ENCODE measurements around the gene TMEM168. TPM values are rescaled to one million over a fixed set of nuclear protein-coding genes. Genes with fewer than 3 reads are reported as not detected.
A peak's percentile ranks its signal among the peaks of the same experiment; 100 is the strongest.
"Not testable (repeated sequence)": the region's sequence is repeated elsewhere in the genome, so short reads cannot be mapped to it uniquely, and the experiment has no call there.

The TMEM168 gene
- total RNA-seq, result 10 to 100 TPM; 38.6 to 41.3 TPM

DNA sequence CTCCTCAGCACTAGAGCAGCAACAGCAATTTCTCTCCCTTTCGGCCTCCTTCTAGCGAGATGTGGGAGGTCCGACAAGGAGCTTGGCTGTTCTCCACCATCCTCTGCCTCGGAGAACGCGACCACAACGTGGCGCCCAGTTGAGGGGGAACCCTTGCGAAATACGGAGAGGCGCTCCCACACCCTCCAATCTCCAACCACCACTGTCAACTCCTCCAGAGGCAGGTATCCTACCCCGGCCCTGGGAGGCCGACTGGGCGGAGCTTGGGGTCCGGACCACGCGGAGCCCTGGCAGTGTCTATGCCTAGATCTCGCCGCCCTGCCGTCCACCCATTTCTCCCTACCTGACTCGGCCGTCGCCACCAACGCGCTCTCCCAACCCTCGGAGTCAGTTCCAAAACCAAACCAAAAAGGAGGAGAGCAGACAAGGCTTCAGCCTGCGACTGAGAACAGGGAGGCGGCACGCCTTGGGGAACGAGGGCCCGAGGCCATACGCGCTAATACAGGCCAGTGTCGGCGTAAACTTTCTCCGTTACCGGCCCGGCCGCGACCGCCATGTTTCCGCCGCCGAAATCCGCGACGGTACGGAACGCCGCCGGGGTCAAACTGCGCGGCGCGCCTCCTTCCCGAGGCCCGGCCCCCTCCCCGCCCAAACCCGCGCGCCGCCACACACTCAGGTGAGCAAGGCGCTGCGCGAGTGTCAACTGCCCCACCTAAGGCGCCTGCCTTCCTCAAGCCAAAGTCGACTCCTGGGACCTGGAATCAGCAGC lies at the start of gene TMEM168:
TSS of gene TMEM168 (minus strand) at position 577 of the 769 bp plus-strand sequence. CDS start 5,568 bp downstream, outside the sequence.
- peak; percentile 92 for DNase-seq
- Histone ChIP-seq H3K9ac (ENCODE audit: low read depth in 2 of 2, low read length in 2 of 2) (peak within 1 kb of the TSS; percentile 84 to 90), H3K27me3 (no peaks in the 10 kb centered on the region), H3K27ac (peak within 1 kb of the TSS; percentile 83), H3K9me3 (no peaks in the 10 kb centered on the region), H3K4me1 (peaks cover 3% of the 10 kb centered on the region), H3K4me3 (peak within 1 kb of the TSS; percentile 72), H3K36me3 (no peaks in the 10 kb centered on the region)
- TF ChIP-seq, protein P1, sequence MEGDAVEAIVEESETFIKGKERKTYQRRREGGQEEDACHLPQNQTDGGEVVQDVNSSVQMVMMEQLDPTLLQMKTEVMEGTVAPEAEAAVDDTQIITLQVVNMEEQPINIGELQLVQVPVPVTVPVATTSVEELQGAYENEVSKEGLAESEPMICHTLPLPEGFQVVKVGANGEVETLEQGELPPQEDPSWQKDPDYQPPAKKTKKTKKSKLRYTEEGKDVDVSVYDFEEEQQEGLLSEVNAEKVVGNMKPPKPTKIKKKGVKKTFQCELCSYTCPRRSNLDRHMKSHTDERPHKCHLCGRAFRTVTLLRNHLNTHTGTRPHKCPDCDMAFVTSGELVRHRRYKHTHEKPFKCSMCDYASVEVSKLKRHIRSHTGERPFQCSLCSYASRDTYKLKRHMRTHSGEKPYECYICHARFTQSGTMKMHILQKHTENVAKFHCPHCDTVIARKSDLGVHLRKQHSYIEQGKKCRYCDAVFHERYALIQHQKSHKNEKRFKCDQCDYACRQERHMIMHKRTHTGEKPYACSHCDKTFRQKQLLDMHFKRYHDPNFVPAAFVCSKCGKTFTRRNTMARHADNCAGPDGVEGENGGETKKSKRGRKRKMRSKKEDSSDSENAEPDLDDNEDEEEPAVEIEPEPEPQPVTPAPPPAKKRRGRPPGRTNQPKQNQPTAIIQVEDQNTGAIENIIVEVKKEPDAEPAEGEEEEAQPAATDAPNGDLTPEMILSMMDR (IDR thresholded peaks at IDR 0.05), result no peak
- intact Hi-C loops (cut with DNase I), result loop anchor here (10.0 kb wide), 1 partner anchor 215 kb away; no protein-coding TSS in a partner anchor

DNA sequence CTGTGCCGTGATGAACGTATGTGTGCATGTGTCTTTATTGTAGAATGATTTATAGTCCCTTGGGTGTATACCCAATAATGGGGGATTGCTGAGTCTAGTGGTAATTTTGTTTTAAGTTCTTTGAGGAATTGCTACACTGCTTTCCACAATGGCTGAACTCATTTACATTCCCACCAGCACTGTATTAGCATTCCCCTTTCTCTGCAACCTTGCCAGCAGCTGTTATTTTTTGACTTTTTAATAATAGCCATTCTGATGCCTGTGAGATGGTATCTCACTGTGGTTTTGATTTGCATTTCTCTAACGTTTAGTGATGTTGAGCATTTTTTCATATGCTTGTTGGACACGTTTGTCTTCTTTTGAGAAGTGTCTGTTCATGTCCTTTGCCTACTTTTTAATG lies 45.7 kb upstream of the TMEM168 start:
- H3K9me3 ChIP-seq; H3K27ac ChIP-seq; H3K9ac ChIP-seq (ENCODE audit: low read depth in 2 of 2, low read length in 2 of 2); H3K4me1 ChIP-seq; H3K4me3 ChIP-seq; DNase-seq; intact Hi-C loops (cut with DNase I); H3K36me3 ChIP-seq; H3K27me3 ChIP-seq: not testable (repeated sequence)

DNA sequence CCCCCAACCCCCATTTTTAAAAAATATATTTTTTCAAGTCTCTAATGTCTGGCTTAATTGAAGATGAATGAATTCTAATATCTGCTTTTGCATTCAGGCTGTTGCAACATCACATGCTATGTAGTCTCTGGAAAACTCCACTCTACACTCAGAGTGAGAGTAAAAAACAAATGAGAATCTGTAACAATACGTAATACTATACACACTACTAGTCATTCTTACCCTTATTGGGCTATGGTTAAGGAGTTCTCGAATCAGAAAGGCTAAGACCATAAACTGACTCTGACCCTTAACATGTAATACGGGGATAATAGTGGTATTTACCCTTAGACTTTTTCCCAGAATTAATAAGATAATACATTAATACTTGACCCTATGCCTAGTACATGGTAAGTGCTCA lies 42.9 kb upstream of the TMEM168 start:
- Histone ChIP-seq H3K27me3 (no peaks in the 10 kb centered on the region), H3K27ac (no peak overlapping the region), H3K9me3 (no peaks in the 10 kb centered on the region), H3K9ac (ENCODE audit: low read depth in 2 of 2, low read length in 2 of 2) (no peak overlapping the region), H3K36me3 (no peaks in the 10 kb centered on the region), H3K4me1 (no peaks in the 10 kb centered on the region), H3K4me3 (no peak overlapping the region)
- no peak for DNase-seq
- intact Hi-C loops (cut with DNase I), result no loop called here
- TF ChIP-seq, protein P1 (IDR thresholded peaks at IDR 0.05), result no peak

DNA sequence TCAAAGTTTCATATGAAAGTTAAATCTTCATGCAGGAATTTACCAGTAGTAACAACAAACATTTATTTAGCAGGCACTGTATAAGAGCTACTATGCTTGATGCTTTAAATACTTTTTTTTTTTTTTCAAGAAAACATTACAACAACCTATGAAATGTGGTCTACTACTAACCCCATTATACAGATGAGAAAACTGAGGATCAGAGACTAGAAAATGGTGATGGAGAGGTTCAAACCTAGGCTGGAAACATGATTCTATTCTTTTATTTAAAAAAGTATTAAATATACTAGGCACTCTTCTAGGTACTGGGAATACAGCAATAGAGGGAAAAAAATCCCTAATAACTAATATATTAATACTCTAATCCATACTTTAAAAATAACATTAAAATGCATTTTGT lies 40.6 kb upstream of the TMEM168 start:
- no peak for DNase-seq
- no peaks in the 10 kb centered on the region for H3K36me3 ChIP-seq
- H3K9ac ChIP-seq (ENCODE audit: low read depth in 2 of 2, low read length in 2 of 2), result no peak overlapping the region
- intact Hi-C loops (cut with DNase I), result no loop called here
- no peaks in the 10 kb centered on the region for H3K9me3 ChIP-seq
- H3K4me3 ChIP-seq, result no peak overlapping the region
- TF ChIP-seq, protein P1 (IDR thresholded peaks at IDR 0.05), result no peak
- no peaks in the 10 kb centered on the region for H3K27me3 ChIP-seq
- no peaks in the 10 kb centered on the region for H3K4me1 ChIP-seq
- no peak overlapping the region for H3K27ac ChIP-seq

GRCh38 chr7:112828696-112829095 lies 38.5 kb upstream of the TMEM168 start:
- Histone ChIP-seq H3K4me1 (no peaks in the 10 kb centered on the region), H3K9me3 (no peaks in the 10 kb centered on the region), H3K27ac (no peak overlapping the region), H3K27me3 (no peaks in the 10 kb centered on the region), H3K9ac (ENCODE audit: low read depth in 2 of 2, low read length in 2 of 2) (no peak overlapping the region), H3K36me3 (no peaks in the 10 kb centered on the region), H3K4me3 (no peak overlapping the region)
- intact Hi-C loops (cut with DNase I), result no loop called here
- TF ChIP-seq, protein P1 (IDR thresholded peaks at IDR 0.05), result no peak
- no peak for DNase-seq

DNA sequence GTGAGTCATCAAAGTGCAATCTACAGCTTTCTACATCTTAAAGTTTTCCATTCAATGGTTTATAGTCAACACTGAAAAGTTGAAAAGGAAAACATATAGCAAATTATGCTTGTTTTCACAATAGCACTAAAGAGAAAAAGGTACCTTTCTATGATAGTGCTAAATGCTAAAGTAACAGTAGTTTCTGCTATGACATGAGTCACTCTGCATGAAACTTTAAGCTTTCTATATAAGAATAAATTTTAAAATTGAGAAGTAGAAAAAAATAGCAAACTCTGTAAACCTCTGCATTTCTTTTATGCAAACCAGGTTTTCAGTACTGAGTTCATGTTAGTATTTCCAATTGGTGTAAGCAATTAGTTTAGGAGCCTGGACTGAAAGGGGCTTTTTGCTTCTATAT lies 31.2 kb upstream of the TMEM168 start:
- no peak overlapping the region for H3K27ac ChIP-seq
- no peak overlapping the region for H3K9ac ChIP-seq (ENCODE audit: low read depth in 2 of 2, low read length in 2 of 2)
- H3K36me3 ChIP-seq, result no peaks in the 10 kb centered on the region
- H3K9me3 ChIP-seq, result no peaks in the 10 kb centered on the region
- no peak overlapping the region for H3K4me3 ChIP-seq
- TF ChIP-seq, protein P1 (IDR thresholded peaks at IDR 0.05), result no peak
- H3K4me1 ChIP-seq, result no peaks in the 10 kb centered on the region
- intact Hi-C loops (cut with DNase I), result no loop called here
- DNase-seq, result no peak
- H3K27me3 ChIP-seq, result no peaks in the 10 kb centered on the region

All from colonic mucosa (tissue), 4 donors.